ENCODE measurements around the gene LYG1.

GRCh38 chr2:99259465-99259864 is 41.5 kb downstream of the LYG1 start:
- no peak for TF ChIP-seq CTCF (IDR thresholded peaks at IDR 0.05 in 8 of 11, conservative IDR thresholded peaks at IDR 0.05 in 3 of 11)
- TF ChIP-seq POLR2AphosphoS5 (IDR thresholded peaks at IDR 0.05), result no peak
- TF ChIP-seq POLR2A (IDR thresholded peaks at IDR 0.05), result no peak
